Neuronal stem cell (in vitro differentiated cells): ENCODE measurements around the gene OGFOD3.
"Not testable (repeated sequence)": the region's sequence is repeated elsewhere in the genome, so short reads cannot be mapped to it uniquely, and the experiment has no call there.

Source experiments
- DNase-seq: peaks from one replicate; pipeline ENCODE4 v3.0.0-alpha.2; 2013; ENCODE audit warnings: low spot score
- H2AFZ ChIP-seq: one replicate; pipeline ENCODE4 v1.6.1; 2013; ENCODE audit warnings: mild to moderate bottlenecking, low read length, inconsistent platforms
- H2AK5ac ChIP-seq: 2 replicates; pipeline ENCODE4 v1.6.1; 2013; ENCODE audit warnings: low read depth, mild to moderate bottlenecking, inconsistent platforms, low read length, moderate library complexity, mixed read lengths
- H2BK120ac ChIP-seq: 2 replicates; pipeline ENCODE4 v1.6.1; 2013; ENCODE audit warnings: low read depth, mild to moderate bottlenecking, inconsistent platforms, low read length, moderate library complexity, mixed read lengths
- H2BK12ac ChIP-seq: one replicate; pipeline ENCODE4 v1.6.1; 2013; ENCODE audit warnings: low read length, inconsistent platforms
- H2BK15ac ChIP-seq: 2 replicates; pipeline ENCODE4 v1.6.1; 2013; ENCODE audit warnings: mild to moderate bottlenecking, low read length, inconsistent platforms, mixed read lengths
- H2BK5ac ChIP-seq: one replicate; pipeline ENCODE4 v1.6.1; 2013; ENCODE audit warnings: inconsistent platforms, mild to moderate bottlenecking, low read length, moderate library complexity
- H3K14ac ChIP-seq: one replicate; pipeline ENCODE4 v1.6.1; 2013; ENCODE audit warnings: low read length, inconsistent platforms
- H3K18ac ChIP-seq: 2 replicates; pipeline ENCODE4 v1.6.1; 2013; ENCODE audit warnings: low read length, inconsistent platforms
- H3K23ac ChIP-seq: 2 replicates; pipeline ENCODE4 v1.6.1; 2013; ENCODE audit warnings: low read depth, mild to moderate bottlenecking, mixed read lengths, low read length, inconsistent platforms; ENCODE audit not compliant: poor library complexity
- H3K27ac ChIP-seq: replicated peaks from 3 replicates; pipeline ENCODE4 v1.5.1; 2013; ENCODE audit warnings: low read length, inconsistent platforms
- H3K27me3 ChIP-seq, 3 experiments: 2 replicates each; pipeline ENCODE4 v1.6.1; 2013; ENCODE audit warnings: low read length in 3 of 3, mild to moderate bottlenecking in 2 of 3, inconsistent platforms in 1 of 3, low read depth in 1 of 3, mixed read lengths in 1 of 3, moderate library complexity in 1 of 3; ENCODE audit not compliant: control insufficient read depth in 3 of 3, insufficient read depth in 3 of 3
- H3K36me3 ChIP-seq, 2 donors: replicated peaks in 1 of 2; 2 replicates each; pipeline ENCODE4 v1.6.1; 2013; ENCODE audit warnings: low read length in 2 of 2; ENCODE audit not compliant: control insufficient read depth in 2 of 2, insufficient read depth in 2 of 2
- H3K4ac ChIP-seq: 2 replicates; pipeline ENCODE4 v1.6.1; 2013; ENCODE audit warnings: inconsistent platforms, mild to moderate bottlenecking, low read length, moderate library complexity
- H3K4me1 ChIP-seq, 2 donors: 1 replicate in 1 of 2; 2 replicates in 1 of 2; pipeline ENCODE4 v1.6.1; 2013; ENCODE audit warnings: low read length in 2 of 2, low read depth in 1 of 2; ENCODE audit not compliant: control insufficient read depth in 2 of 2, insufficient read depth in 1 of 2
- H3K4me2 ChIP-seq: one replicate; pipeline ENCODE4 v1.6.1; 2013; ENCODE audit warnings: mild to moderate bottlenecking, low read length, inconsistent platforms; ENCODE audit not compliant: insufficient read depth, poor library complexity, severe bottlenecking
- H3K4me3 ChIP-seq, 2 donors: 2 replicates each; pipeline ENCODE4 v1.5.1; 2013; ENCODE audit warnings: low read length in 2 of 2, mild to moderate bottlenecking in 2 of 2, inconsistent platforms in 1 of 2, moderate library complexity in 1 of 2
- H3K79me1 ChIP-seq: one replicate; pipeline ENCODE4 v1.6.1; 2013; ENCODE audit warnings: low read depth, mild to moderate bottlenecking, inconsistent platforms, low read length, moderate library complexity
- H3K9ac ChIP-seq: one replicate; pipeline ENCODE4 v1.6.1; 2013; ENCODE audit warnings: mild to moderate bottlenecking, low read depth, low read length, inconsistent platforms; ENCODE audit not compliant: poor library complexity
- H3K9me3 ChIP-seq, 2 donors: replicated peaks in 1 of 2; 2 replicates each; pipeline versions ENCODE3 to v1.6.1; 2013; ENCODE audit warnings: low read length in 2 of 2, mild to moderate bottlenecking in 2 of 2, inconsistent platforms in 1 of 2, low read depth in 1 of 2, mixed read lengths in 1 of 2, moderate library complexity in 1 of 2; ENCODE audit not compliant: control insufficient read depth in 2 of 2, insufficient read depth in 1 of 2
- H4K8ac ChIP-seq: one replicate; pipeline ENCODE4 v1.6.1; 2013; ENCODE audit warnings: low read depth, mild to moderate bottlenecking, inconsistent platforms, low read length, moderate library complexity
- H4K91ac ChIP-seq: one replicate; pipeline ENCODE4 v1.6.1; 2013; ENCODE audit warnings: low read length, low read depth, mild to moderate bottlenecking, inconsistent platforms; ENCODE audit not compliant: poor library complexity
- WGBS, 2 donors: extraction: QIAGEN DNeasy Blood & Tissue Kit; methylation state at CpG; one replicate each; pipeline ENCODE4 v1.1.7; 2013; ENCODE audit warnings: missing lambda C conversion rate in 2 of 2, mixed read lengths in 1 of 2; ENCODE audit not compliant: insufficient read length in 2 of 2, insufficient replicate concordance in 1 of 2; ENCODE audit errors: extremely low coverage in 2 of 2; 5-methylcytosine and 5-hydroxymethylcytosine counted together

Gene OGFOD3

GRCh38 chr17:82361885-82362633, 56.3 kb downstream of the OGFOD3 start:
- H2BK120ac ChIP-seq: no peak overlapping the region
- DNase-seq: no peak
- no peak overlapping the region for H4K8ac ChIP-seq
- no peaks in the 10 kb centered on the region for H3K36me3 ChIP-seq
- peaks cover 8 to 11% of the 10 kb centered on the region in 2 donors for H3K4me1 ChIP-seq
- H3K4me2 ChIP-seq: no peak overlapping the region
- H3K23ac ChIP-seq: peak overlapping the region; percentile 51
- no peaks in the 10 kb centered on the region for H3K9me3 ChIP-seq
- H2BK5ac ChIP-seq: peak overlapping the region; percentile 93
- H3K14ac ChIP-seq: no peak overlapping the region
- H3K4me3 ChIP-seq: peak overlapping the region in 1 of 2 donors; percentile 43
- no peak overlapping the region for H3K27ac ChIP-seq
- H4K91ac ChIP-seq: no peak overlapping the region
- H2BK12ac ChIP-seq: no peak overlapping the region
- no peak overlapping the region for H2BK15ac ChIP-seq
- no CpG with 5 or more reads among the region's 6 CpGs for WGBS, 2 donors
- no peak overlapping the region for H3K4ac ChIP-seq
- H2AK5ac ChIP-seq: peak overlapping the region; percentile 41
- no peak overlapping the region for H2AFZ ChIP-seq
- no peaks in the 10 kb centered on the region for H3K79me1 ChIP-seq
- H3K9ac ChIP-seq: no peak overlapping the region
- no peaks in the 10 kb centered on the region for H3K27me3 ChIP-seq
- peak overlapping the region; percentile 46 for H3K18ac ChIP-seq

- H3K4me2 ChIP-seq, H3K27me3 ChIP-seq, H3K9me3 ChIP-seq, H2AFZ ChIP-seq, H2BK5ac ChIP-seq, H2AK5ac ChIP-seq, H3K36me3 ChIP-seq, H2BK12ac ChIP-seq, H3K4ac ChIP-seq, H3K18ac ChIP-seq, H4K91ac ChIP-seq, H3K4me3 ChIP-seq, H2BK15ac ChIP-seq, H3K79me1 ChIP-seq, H2BK120ac ChIP-seq, H3K23ac ChIP-seq, H3K9ac ChIP-seq, H4K8ac ChIP-seq, H3K14ac ChIP-seq, H3K27ac ChIP-seq: not testable (repeated sequence)
- peaks cover 8 to 11% of the 10 kb centered on the region in 2 donors for H3K4me1 ChIP-seq
- no CpG with 5 or more reads among the region's 1 CpG for WGBS, 2 donors
- DNase-seq: peak; percentile 65
Observed at GRCh38 chr17:82359451-82360074, 58.8 kb downstream of the OGFOD3 start.

- no CpG with 5 or more reads among the region's 21 CpGs for WGBS, 2 donors
- Histone ChIP-seq H3K9me3 (no peaks in the 10 kb centered on the region), H2AFZ (peak within 1 kb of the TSS; percentile 54), H4K8ac (no peak within 1 kb of the TSS), H2AK5ac (peak within 1 kb of the TSS; percentile 8), H3K4me1 (peaks cover 8 to 11% of the 10 kb centered on the region in 2 donors), H3K9ac (no peak within 1 kb of the TSS), H2BK5ac (no peak within 1 kb of the TSS), H4K91ac (no peak within 1 kb of the TSS), H3K14ac (no peak within 1 kb of the TSS), H3K36me3 (no peaks in the 10 kb centered on the region), H3K4me2 (no peak within 1 kb of the TSS), H3K4ac (no peak within 1 kb of the TSS), H2BK12ac (no peak within 1 kb of the TSS), H3K4me3 (no peak within 1 kb of the TSS), H3K27ac (no peak within 1 kb of the TSS), H2BK15ac (peak within 1 kb of the TSS; percentile 10), H2BK120ac (no peak within 1 kb of the TSS), H3K23ac (no peak within 1 kb of the TSS), H3K27me3 (peaks cover 0 to 3% (median 0%) of the 10 kb centered on the region in 3 experiments), H3K18ac (peak within 1 kb of the TSS; percentile 15), H3K79me1 (no peaks in the 10 kb centered on the region)
- DNase-seq: no peak
Observed at GRCh38 chr17:82358465-82359350, 59.7 kb downstream of the OGFOD3 start, which contains the start of gene TEX19. TSS of gene TEX19 (plus strand) at chr17:82359247. CDS start at chr17:82362151, 2,904 bp downstream.
